GM19035 (cell line): ENCODE results near the gene AGTRAP.

Experiments used
- ATAC-seq: cut with Tn5 transposase; IDR thresholded peaks from one replicate; pipeline ENCODE4 v1.9.1; 2021; ENCODE audit not compliant: unreplicated experiment

Gene AGTRAP, protein sequence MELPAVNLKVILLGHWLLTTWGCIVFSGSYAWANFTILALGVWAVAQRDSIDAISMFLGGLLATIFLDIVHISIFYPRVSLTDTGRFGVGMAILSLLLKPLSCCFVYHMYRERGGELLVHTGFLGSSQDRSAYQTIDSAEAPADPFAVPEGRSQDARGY

DNA sequence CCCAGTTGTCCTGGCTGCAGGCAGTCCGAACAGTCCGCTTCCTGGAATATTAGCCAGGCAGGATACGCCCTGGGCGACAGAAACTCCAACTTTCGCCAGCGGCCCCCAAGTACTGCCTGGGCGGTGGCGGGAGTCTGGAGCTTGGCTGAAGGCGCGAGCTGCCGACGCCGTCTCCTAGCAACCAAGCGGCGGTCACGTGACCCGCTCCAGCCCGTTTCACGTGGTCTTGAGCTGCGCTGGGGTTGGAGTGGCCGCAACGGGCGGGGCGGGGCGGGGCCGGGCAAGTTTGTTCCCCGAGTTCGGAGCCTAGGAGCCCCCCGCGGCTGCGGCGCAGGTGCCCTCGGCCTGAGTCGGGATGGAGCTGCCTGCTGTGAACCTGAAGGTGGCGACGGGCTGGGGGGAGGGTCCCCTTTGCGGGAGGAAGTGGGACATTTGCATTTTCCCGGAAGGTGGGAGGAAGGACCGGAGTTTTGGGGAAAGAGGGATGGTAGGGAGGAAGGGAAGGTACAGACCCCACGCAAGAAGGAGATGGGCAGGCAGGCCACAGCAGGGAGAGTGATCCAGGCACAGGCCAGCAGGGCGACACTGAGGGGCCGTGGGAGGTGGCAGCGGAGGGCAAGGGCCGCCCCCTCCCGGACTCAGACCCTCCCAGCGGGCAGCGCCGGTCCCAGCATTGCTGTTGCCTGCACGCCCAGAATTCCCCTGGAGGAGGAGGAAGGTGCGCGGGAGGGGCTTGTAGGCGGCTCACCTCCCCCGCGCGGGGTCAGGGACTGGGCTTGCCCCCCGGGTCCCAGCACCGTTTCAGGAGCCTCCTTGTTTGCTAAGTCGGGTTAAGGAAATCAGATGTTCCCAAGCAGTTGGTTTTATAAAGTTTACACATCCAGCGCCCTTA is at the start of gene AGTRAP:
Gene AGTRAP, plus strand, starts transcription at position 283 of the 892 bp plus-strand sequence. Its CDS starts 73 bp downstream, at position 356.
- ATAC-seq = peak; percentile 75

GRCh38 chr1:11688506-11688905 is 47.4 kb upstream of the AGTRAP start:
- ATAC-seq = no peak

GRCh38 chr1:11690397-11691301 is 45.3 kb upstream of the AGTRAP start:
- no peak for ATAC-seq

GRCh38 chr1:11691302-11691914 is 44.5 kb upstream of the AGTRAP start, which contains the start of gene DRAXIN:
Gene DRAXIN (plus strand): TSS chr1:11691710. CDS start chr1:11706259, 14,549 bp downstream.
- no peak for ATAC-seq

GRCh38 chr1:11691928-11692711 is 43.8 kb upstream of the AGTRAP start:
- ATAC-seq = no peak

DNA sequence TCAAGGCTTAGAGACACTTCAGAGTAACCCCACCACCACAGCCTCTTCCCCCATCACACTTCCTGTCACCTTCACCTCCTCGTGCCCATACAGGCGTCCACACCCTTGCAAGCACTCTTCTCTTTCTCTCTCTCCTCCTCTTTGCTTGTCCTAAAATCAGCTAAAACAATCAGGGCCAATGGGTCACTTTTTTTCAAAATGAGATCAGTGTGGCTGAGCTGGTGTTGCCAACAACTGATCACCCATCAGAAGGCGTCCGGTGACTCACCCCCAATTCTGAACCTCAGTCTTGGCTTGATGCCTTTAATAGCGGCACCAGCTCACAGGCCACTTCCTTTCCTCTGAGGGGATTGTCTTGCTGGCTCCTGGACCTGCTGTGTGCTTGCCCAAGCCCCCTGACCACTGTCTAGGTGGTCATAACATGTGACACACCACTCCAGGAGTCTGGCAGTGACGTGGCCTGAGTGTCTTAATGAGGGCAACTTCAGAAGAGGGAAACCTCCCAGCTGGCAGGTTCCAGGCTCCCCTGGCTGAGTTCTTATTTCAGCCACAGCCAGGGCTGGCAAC is 42.8 kb upstream of the AGTRAP start:
- no peak for ATAC-seq

GRCh38 chr1:11693917-11694316 is 42.0 kb upstream of the AGTRAP start:
- no peak for ATAC-seq

GRCh38 chr1:11695861-11696260 is 40.1 kb upstream of the AGTRAP start:
- ATAC-seq = no peak

DNA sequence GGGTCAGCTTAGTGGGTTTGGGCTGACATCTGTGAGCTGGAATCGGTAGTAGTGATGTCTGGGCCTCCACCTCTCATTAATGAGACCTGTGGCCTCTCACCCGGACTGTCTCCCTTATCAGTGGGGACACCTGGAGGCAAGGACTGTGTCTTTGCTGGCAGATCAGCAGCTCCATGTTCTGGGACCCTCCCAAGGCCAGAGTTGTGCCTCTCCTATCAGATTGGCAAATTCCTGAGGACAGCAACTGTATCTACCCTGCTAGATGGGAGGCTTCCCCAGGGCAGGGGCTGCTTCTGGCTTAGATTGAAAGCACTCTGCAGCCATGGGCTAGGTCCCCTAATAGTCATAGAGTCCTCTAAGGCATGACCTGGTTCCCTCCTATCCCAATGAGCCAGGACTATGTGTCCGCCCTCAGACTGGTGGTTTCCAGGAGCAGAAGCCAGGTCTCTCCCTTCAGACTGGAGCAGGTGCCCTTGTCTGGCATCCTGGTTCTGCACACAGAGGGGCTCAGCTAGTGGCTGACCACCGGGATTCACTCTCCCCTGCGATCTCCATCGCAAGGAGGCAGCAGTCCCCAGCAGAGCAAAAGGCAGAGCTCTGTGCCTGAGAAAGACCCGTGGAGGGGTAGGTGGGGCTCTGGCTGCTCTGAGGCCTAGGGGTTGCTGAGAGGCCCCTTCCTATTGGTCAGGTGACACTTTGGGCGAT is 38.6 kb upstream of the AGTRAP start:
- ATAC-seq = no peak

- no peak for ATAC-seq
Observed at GRCh38 chr1:11697893-11698210, 38.1 kb upstream of the AGTRAP start.

DNA sequence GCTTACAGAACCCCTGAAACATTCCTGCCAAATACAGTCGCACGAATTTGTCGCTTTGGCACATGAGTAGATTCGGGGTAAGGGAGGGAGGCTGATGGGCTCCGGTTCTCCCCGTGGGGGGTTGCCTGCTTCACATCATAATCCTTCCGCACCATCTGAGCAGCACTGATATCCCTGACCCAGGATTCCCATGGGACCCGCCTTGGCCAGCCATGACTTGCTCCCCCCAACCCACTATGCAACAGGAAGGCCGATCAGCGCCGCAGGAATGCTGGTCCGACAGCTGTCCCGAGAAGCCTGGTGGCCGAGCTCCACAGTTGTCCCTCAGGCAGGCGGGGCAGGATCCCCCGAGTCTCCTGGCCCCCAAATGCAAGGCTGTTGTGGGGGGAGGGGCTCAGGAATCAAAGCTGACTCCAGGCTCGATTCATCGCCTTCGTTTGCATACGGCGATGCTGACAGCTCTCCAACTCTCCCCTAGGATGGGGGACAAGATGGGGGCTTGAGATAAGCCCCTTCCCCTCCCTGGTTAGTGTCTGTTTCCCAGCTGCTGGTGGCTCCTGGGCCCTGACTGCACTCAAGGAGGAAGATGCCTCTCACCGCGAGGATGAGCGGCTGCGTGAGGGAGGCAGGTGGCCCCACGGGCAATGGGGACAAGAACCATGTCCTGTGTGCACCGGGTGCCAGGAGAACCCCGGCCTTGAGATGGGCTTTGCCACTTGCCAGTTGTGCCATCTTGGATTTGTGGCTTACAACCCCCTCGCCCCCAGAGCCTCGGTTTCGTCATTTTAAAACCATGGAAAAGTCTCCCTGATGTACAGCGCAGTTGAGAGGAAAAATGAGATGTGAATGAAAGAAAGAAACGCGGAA is 35.1 kb upstream of the AGTRAP start:
- no peak for ATAC-seq

DNA sequence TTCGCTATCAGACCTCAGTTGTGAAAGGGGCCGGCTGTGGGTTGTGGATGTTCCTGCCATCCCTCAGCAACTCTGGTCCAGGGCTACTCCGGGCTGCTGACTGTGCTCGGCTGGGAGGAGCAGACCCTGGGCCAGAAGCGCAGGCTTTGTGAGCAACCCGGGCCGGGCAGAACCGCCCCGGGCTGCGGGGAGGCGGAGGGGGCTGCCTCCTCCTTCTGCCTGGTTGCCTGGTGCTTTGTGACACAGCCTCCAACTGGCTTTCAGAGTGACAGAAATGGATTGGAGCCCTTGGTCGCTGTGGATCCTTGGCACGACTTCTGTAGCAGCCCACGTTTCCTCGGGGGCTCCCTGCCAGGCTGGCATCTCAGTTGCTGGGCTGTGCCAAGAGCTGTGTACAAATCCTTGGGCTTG is 34.4 kb upstream of the AGTRAP start:
- no peak for ATAC-seq

- ATAC-seq = no peak
Observed at GRCh38 chr1:11701981-11702803, 33.7 kb upstream of the AGTRAP start.

- no peak for ATAC-seq
Observed at GRCh38 chr1:11703357-11704193, 32.4 kb upstream of the AGTRAP start.

GRCh38 chr1:11704194-11704529 is 31.8 kb upstream of the AGTRAP start:
- ATAC-seq = no peak

- no peak for ATAC-seq
Observed at GRCh38 chr1:11704691-11705475, 31.1 kb upstream of the AGTRAP start.
